MM.1S (cell line): ENCODE data around the gene HDAC1.

Experiments
- DNase-seq: peaks from one replicate; pipeline ENCODE4 v3.0.0-alpha.2; 2015
- H2AFZ ChIP-seq: fragments of 300-600 bp; sonication (generic); 2 replicates; pipeline ENCODE4 v1.6.0; 2016; ENCODE audit warnings: antibody characterized with exemption, low read length
- H3F3A ChIP-seq: fragments of 300-600 bp; sonication (generic); 2 replicates; pipeline ENCODE4 v1.6.1; 2016; ENCODE audit warnings: mild to moderate bottlenecking, antibody characterized with exemption, low read length, moderate library complexity, mixed read lengths; ENCODE audit not compliant: insufficient read depth
- H3K27ac ChIP-seq: fragments of 300-600 bp; sonication (generic); 2 replicates; pipeline ENCODE4 v1.5.1; 2016; ENCODE audit warnings: mild to moderate bottlenecking, low read length
- H3K27me3 ChIP-seq: fragments of 300-600 bp; sonication (generic); replicated peaks from 2 replicates; pipeline ENCODE4 v1.6.0; 2016; ENCODE audit warnings: low read length; ENCODE audit not compliant: insufficient read depth
- H3K36me3 ChIP-seq: fragments of 300-600 bp; sonication (generic); replicated peaks from 2 replicates; pipeline ENCODE4 v1.6.1; 2016; ENCODE audit warnings: mild to moderate bottlenecking, low read length, mixed read lengths; ENCODE audit not compliant: insufficient read depth
- H3K4me1 ChIP-seq: fragments of 300-600 bp; sonication (generic); 2 replicates; pipeline ENCODE4 v1.6.1; 2016; ENCODE audit warnings: low read length, mixed read lengths
- H3K4me2 ChIP-seq: fragments of 300-600 bp; sonication (generic); 2 replicates; pipeline ENCODE4 v1.6.0; 2016; ENCODE audit warnings: low read depth, low read length
- H3K4me3 ChIP-seq: fragments of 300-600 bp; sonication (generic); 2 replicates; pipeline ENCODE4 v1.5.1; 2016; ENCODE audit warnings: low read length, mixed read lengths
- H3K79me2 ChIP-seq: fragments of 300-600 bp; sonication (generic); 2 replicates; pipeline ENCODE4 v1.6.1; 2016; ENCODE audit warnings: mixed run types, low read length, mixed read lengths
- H3K9ac ChIP-seq: fragments of 300-600 bp; sonication (generic); 2 replicates; pipeline ENCODE4 v1.6.1; 2016; ENCODE audit warnings: low read length, mixed read lengths
- H3K9me2 ChIP-seq: fragments of 300-600 bp; sonication (generic); replicated peaks from 2 replicates; pipeline ENCODE4 v1.6.1; 2016; ENCODE audit warnings: mild to moderate bottlenecking, low read length, mixed read lengths; ENCODE audit not compliant: insufficient read depth
- H3K9me3 ChIP-seq: fragments of 300-600 bp; sonication (generic); replicated peaks from 2 replicates; pipeline ENCODE4 v1.6.1; 2016; ENCODE audit warnings: mild to moderate bottlenecking, low read length, mixed read lengths; ENCODE audit not compliant: insufficient read depth
- H4K20me1 ChIP-seq: fragments of 300-600 bp; sonication (generic); 2 replicates; pipeline ENCODE4 v1.6.1; 2016; ENCODE audit warnings: mild to moderate bottlenecking, low read length, moderate library complexity, mixed read lengths; ENCODE audit not compliant: insufficient read depth
- EZH2 ChIP-seq: fragments of 300-600 bp; sonication (generic); optimal IDR thresholded peaks from 2 replicates; pipeline ENCODE3; 2017; ENCODE audit warnings: low read depth, mild to moderate bottlenecking, antibody characterized with exemption, low read length, mixed read lengths
- EZH2phosphoT487 ChIP-seq: fragments of 300-600 bp; sonication (generic); IDR thresholded peaks from 2 replicates; pipeline ENCODE4 v1.6.1; 2018; ENCODE audit warnings: antibody characterized with exemption, low read length
- TF ChIP-seq, protein P1 (sequence below): fragments of 300-600 bp; sonication (generic); IDR thresholded peaks from 2 replicates; pipeline ENCODE4 v1.5.1; 2016; ENCODE audit warnings: antibody characterized with exemption, low read length, mixed read lengths

Gene HDAC1

DNA sequence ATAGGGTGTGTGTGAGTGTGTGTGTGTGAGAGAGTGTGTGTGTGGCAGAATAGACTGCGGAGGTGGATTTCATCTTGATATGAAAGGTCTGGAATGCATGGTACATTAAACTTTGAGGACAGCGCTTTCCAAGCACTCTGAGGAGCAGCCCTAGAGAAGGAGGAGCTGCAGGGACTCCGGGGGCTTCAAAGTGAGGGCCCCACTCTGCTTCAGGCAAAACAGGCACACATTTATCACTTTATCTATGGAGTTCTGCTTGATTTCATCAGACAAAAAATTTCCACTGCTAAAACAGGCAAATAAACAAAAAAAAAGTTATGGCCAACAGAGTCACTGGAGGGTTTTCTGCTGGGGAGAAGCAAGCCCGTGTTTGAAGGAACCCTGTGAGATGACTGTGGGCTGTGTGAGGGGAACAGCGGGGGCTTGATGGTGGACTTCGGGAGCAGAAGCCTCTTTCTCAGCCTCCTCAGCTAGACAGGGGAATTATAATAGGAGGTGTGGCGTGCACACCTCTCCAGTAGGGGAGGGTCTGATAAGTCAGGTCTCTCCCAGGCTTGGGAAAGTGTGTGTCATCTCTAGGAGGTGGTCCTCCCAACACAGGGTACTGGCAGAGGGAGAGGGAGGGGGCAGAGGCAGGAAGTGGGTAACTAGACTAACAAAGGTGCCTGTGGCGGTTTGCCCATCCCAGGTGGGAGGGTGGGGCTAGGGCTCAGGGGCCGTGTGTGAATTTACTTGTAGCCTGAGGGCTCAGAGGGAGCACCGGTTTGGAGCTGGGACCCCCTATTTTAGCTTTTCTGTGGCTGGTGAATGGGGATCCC, 18.3 kb upstream of the HDAC1 start:
- Histone ChIP-seq H3K27ac (no peak overlapping the region), H3K4me1 (no peaks in the 10 kb centered on the region), H2AFZ (no peak overlapping the region), H3K9me2 (no peaks in the 10 kb centered on the region), H3K36me3 (no peaks in the 10 kb centered on the region), H3K9ac (no peak overlapping the region), H3K4me2 (no peak overlapping the region), H4K20me1 (no peaks in the 10 kb centered on the region), H3K79me2 (no peaks in the 10 kb centered on the region), H3F3A (no peaks in the 10 kb centered on the region), H3K9me3 (no peaks in the 10 kb centered on the region), H3K27me3 (no peaks in the 10 kb centered on the region), H3K4me3 (no peak overlapping the region)
- no peak for DNase-seq
- TF ChIP-seq, protein P1, sequence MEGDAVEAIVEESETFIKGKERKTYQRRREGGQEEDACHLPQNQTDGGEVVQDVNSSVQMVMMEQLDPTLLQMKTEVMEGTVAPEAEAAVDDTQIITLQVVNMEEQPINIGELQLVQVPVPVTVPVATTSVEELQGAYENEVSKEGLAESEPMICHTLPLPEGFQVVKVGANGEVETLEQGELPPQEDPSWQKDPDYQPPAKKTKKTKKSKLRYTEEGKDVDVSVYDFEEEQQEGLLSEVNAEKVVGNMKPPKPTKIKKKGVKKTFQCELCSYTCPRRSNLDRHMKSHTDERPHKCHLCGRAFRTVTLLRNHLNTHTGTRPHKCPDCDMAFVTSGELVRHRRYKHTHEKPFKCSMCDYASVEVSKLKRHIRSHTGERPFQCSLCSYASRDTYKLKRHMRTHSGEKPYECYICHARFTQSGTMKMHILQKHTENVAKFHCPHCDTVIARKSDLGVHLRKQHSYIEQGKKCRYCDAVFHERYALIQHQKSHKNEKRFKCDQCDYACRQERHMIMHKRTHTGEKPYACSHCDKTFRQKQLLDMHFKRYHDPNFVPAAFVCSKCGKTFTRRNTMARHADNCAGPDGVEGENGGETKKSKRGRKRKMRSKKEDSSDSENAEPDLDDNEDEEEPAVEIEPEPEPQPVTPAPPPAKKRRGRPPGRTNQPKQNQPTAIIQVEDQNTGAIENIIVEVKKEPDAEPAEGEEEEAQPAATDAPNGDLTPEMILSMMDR = no peak
- TF ChIP-seq EZH2 (no peak), EZH2phosphoT487 (no peak)

GRCh38 chr1:32274646-32275340, 17.1 kb upstream of the HDAC1 start:
- Histone ChIP-seq H2AFZ (no peak overlapping the region), H4K20me1 (no peaks in the 10 kb centered on the region), H3K4me3 (no peak overlapping the region), H3K9me2 (no peaks in the 10 kb centered on the region), H3K36me3 (no peaks in the 10 kb centered on the region), H3K9me3 (no peaks in the 10 kb centered on the region), H3K4me2 (no peak overlapping the region), H3K27ac (no peak overlapping the region), H3F3A (no peaks in the 10 kb centered on the region), H3K27me3 (no peaks in the 10 kb centered on the region), H3K79me2 (no peaks in the 10 kb centered on the region), H3K4me1 (no peaks in the 10 kb centered on the region), H3K9ac (no peak overlapping the region)
- TF ChIP-seq, protein P1 = no peak
- no peak for TF ChIP-seq EZH2
- DNase-seq = no peak

GRCh38 chr1:32275424-32275823, 16.5 kb upstream of the HDAC1 start:
- H2AFZ ChIP-seq = no peak overlapping the region
- H3K27me3 ChIP-seq = no peaks in the 10 kb centered on the region
- TF ChIP-seq EZH2phosphoT487 (no peak), EZH2 (no peak)
- TF ChIP-seq, protein P1 = no peak
- no peaks in the 10 kb centered on the region for H3K9me3 ChIP-seq
- no peak overlapping the region for H3K9ac ChIP-seq
- H3K27ac ChIP-seq = no peak overlapping the region
- H4K20me1 ChIP-seq = no peaks in the 10 kb centered on the region
- H3K4me3 ChIP-seq = no peak overlapping the region
- no peaks in the 10 kb centered on the region for H3F3A ChIP-seq
- no peak overlapping the region for H3K4me2 ChIP-seq
- no peaks in the 10 kb centered on the region for H3K9me2 ChIP-seq
- no peaks in the 10 kb centered on the region for H3K36me3 ChIP-seq
- no peaks in the 10 kb centered on the region for H3K4me1 ChIP-seq
- DNase-seq = no peak
- H3K79me2 ChIP-seq = no peaks in the 10 kb centered on the region
